ACHN (cell line): Measurements from ENCODE around the gene HSF2.

Experiments used
- DNase-seq: peaks from one replicate; pipeline ENCODE4 v3.0.0-alpha.2; 2015
- in situ Hi-C: cut with HindIII; loops from 2 replicates; pipeline ENCODE4 v1.10.0; 2017; ENCODE audit warnings: low sequenced_read_pairs, low pct_ligation_motif_present, low pct_unique_long_range_greater_than_20kb

Gene HSF2

GRCh38 chr6:122393351-122393896 lies 6.0 kb upstream of the HSF2 start:
- in situ Hi-C loops, result no loop called here

GRCh38 chr6:122394016-122394415 lies 5.4 kb upstream of the HSF2 start:
- in situ Hi-C loops, result no loop called here
- no peak for DNase-seq

More at GRCh38 chr6:122393351-122393896, 6.0 kb upstream of the HSF2 start:
- no peak for DNase-seq

- in situ Hi-C loops, result no loop called here
- no peak for DNase-seq
Observed at GRCh38 chr6:122399055-122399347, 451 bp upstream of the HSF2 start.

GRCh38 chr6:122400121-122400450 lies 634 bp downstream of the HSF2 start:
- in situ Hi-C loops, result no loop called here
- DNase-seq, result peak; percentile 16

GRCh38 chr6:122400462-122401089 lies 1.1 kb downstream of the HSF2 start:
- in situ Hi-C loops, result no loop called here
- no peak for DNase-seq

- DNase-seq, result no peak
- in situ Hi-C loops, result no loop called here
Observed at GRCh38 chr6:122401104-122401503, 1.7 kb downstream of the HSF2 start.

GRCh38 chr6:122404444-122404843 lies 5.0 kb downstream of the HSF2 start:
- in situ Hi-C loops, result no loop called here
- no peak for DNase-seq

GRCh38 chr6:122405417-122405816 lies 6.0 kb downstream of the HSF2 start:
- DNase-seq, result peak; percentile 11
- in situ Hi-C loops, result no loop called here

GRCh38 chr6:122406187-122406586 lies 6.7 kb downstream of the HSF2 start:
- in situ Hi-C loops, result no loop called here

GRCh38 chr6:122407712-122408111 lies 8.3 kb downstream of the HSF2 start:
- DNase-seq, result no peak
- in situ Hi-C loops, result no loop called here

More at GRCh38 chr6:122406187-122406586, 6.7 kb downstream of the HSF2 start:
- DNase-seq, result no peak

GRCh38 chr6:122408240-122408639 lies 8.8 kb downstream of the HSF2 start:
- in situ Hi-C loops, result no loop called here
- DNase-seq, result no peak

- in situ Hi-C loops, result no loop called here
- DNase-seq, result no peak
Observed at GRCh38 chr6:122408702-122409458, 9.4 kb downstream of the HSF2 start.

- DNase-seq, result no peak
- in situ Hi-C loops, result no loop called here
Observed at GRCh38 chr6:122412001-122412400, 12.5 kb downstream of the HSF2 start.

GRCh38 chr6:122416825-122417224 lies 17.4 kb downstream of the HSF2 start:
- no peak for DNase-seq
- in situ Hi-C loops, result no loop called here

- in situ Hi-C loops, result no loop called here
- DNase-seq, result no peak
Observed at GRCh38 chr6:122422003-122422402, 22.6 kb downstream of the HSF2 start.

GRCh38 chr6:122422614-122423267 lies 23.3 kb downstream of the HSF2 start:
- in situ Hi-C loops, result no loop called here
- no peak for DNase-seq

- in situ Hi-C loops, result no loop called here
- DNase-seq, result no peak
Observed at GRCh38 chr6:122423734-122424133, 24.3 kb downstream of the HSF2 start.

- DNase-seq, result no peak
- in situ Hi-C loops, result no loop called here
Observed at GRCh38 chr6:122426597-122426996, 27.1 kb downstream of the HSF2 start.

- in situ Hi-C loops, result no loop called here
Observed at GRCh38 chr6:122428781-122429180, 29.3 kb downstream of the HSF2 start.

GRCh38 chr6:122429323-122429722 lies 29.9 kb downstream of the HSF2 start:
- no peak for DNase-seq
- in situ Hi-C loops, result no loop called here

More at GRCh38 chr6:122428781-122429180, 29.3 kb downstream of the HSF2 start:
- no peak for DNase-seq
